ENCODE results near the gene CPNE4. TPM values are rescaled to one million over a fixed set of nuclear protein-coding genes. Genes with fewer than 3 reads are reported as not detected.

The CPNE4 gene
- total RNA-seq, 4 donors from 2014 or later = not detected

- DNase-seq (no peak), ATAC-seq (no peak)
- Histone ChIP-seq H3K36me3 (no peaks in the 10 kb centered on the region), H3K4me1 (no peaks in the 10 kb centered on the region), H3K27me3 (no peaks in the 10 kb centered on the region), H3K9me3 (no peaks in the 10 kb centered on the region), H3K27ac (no peak overlapping the region), H3K4me3 (no peak overlapping the region)
- TF ChIP-seq, protein P1, sequence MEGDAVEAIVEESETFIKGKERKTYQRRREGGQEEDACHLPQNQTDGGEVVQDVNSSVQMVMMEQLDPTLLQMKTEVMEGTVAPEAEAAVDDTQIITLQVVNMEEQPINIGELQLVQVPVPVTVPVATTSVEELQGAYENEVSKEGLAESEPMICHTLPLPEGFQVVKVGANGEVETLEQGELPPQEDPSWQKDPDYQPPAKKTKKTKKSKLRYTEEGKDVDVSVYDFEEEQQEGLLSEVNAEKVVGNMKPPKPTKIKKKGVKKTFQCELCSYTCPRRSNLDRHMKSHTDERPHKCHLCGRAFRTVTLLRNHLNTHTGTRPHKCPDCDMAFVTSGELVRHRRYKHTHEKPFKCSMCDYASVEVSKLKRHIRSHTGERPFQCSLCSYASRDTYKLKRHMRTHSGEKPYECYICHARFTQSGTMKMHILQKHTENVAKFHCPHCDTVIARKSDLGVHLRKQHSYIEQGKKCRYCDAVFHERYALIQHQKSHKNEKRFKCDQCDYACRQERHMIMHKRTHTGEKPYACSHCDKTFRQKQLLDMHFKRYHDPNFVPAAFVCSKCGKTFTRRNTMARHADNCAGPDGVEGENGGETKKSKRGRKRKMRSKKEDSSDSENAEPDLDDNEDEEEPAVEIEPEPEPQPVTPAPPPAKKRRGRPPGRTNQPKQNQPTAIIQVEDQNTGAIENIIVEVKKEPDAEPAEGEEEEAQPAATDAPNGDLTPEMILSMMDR (IDR thresholded peaks at IDR 0.05 in 4 of 5, conservative IDR thresholded peaks at IDR 0.05 in 1 of 5) = no peak
- TF ChIP-seq POLR2A (IDR thresholded peaks at IDR 0.05) = no peak
- in situ Hi-C loops (cut with MboI; ENCODE audit: low sequenced_read_pairs in 4 of 4) = no loop called here
- intact Hi-C loops (cut with DNase I; ENCODE audit: low total_unique reads) = no loop called here
Measured at GRCh38 chr3:131561511-131561910, 473.3 kb downstream of the CPNE4 start.

GRCh38 chr3:131560795-131561194 lies 474.0 kb downstream of the CPNE4 start:
- no peak overlapping the region for H3K27ac ChIP-seq
- H3K4me3 ChIP-seq = no peak overlapping the region
- intact Hi-C loops (cut with DNase I; ENCODE audit: low total_unique reads) = no loop called here
- no peak for ATAC-seq
- no peaks in the 10 kb centered on the region for H3K36me3 ChIP-seq
- DNase-seq = no peak
- H3K27me3 ChIP-seq = no peaks in the 10 kb centered on the region
- TF ChIP-seq, protein P1 (IDR thresholded peaks at IDR 0.05 in 4 of 5, conservative IDR thresholded peaks at IDR 0.05 in 1 of 5) = no peak
- TF ChIP-seq POLR2A (IDR thresholded peaks at IDR 0.05) = no peak
- in situ Hi-C loops (cut with MboI; ENCODE audit: low sequenced_read_pairs in 4 of 4) = no loop called here
- H3K9me3 ChIP-seq = no peaks in the 10 kb centered on the region
- no peaks in the 10 kb centered on the region for H3K4me1 ChIP-seq

GRCh38 chr3:131555456-131555855 lies 479.4 kb downstream of the CPNE4 start:
- TF ChIP-seq, protein P1 (IDR thresholded peaks at IDR 0.05 in 4 of 5, conservative IDR thresholded peaks at IDR 0.05 in 1 of 5) = no peak
- TF ChIP-seq POLR2A (IDR thresholded peaks at IDR 0.05) = no peak
- in situ Hi-C loops (cut with MboI; ENCODE audit: low sequenced_read_pairs in 4 of 4) = no loop called here
- intact Hi-C loops (cut with DNase I; ENCODE audit: low total_unique reads) = no loop called here
- ATAC-seq = no peak
- Histone ChIP-seq H3K36me3 (no peaks in the 10 kb centered on the region), H3K9me3 (no peaks in the 10 kb centered on the region), H3K4me3 (no peak overlapping the region), H3K27ac (no peak overlapping the region), H3K4me1 (no peaks in the 10 kb centered on the region), H3K27me3 (no peaks in the 10 kb centered on the region)
- DNase-seq = no peak

GRCh38 chr3:131553495-131554247 lies 481.1 kb downstream of the CPNE4 start:
- DNase-seq = no peak
- H3K9me3 ChIP-seq = no peaks in the 10 kb centered on the region
- no peak overlapping the region for H3K4me3 ChIP-seq
- no peak for ATAC-seq
- H3K36me3 ChIP-seq = no peaks in the 10 kb centered on the region
- no peak for TF ChIP-seq POLR2A (IDR thresholded peaks at IDR 0.05)
- TF ChIP-seq, protein P1 (IDR thresholded peaks at IDR 0.05 in 4 of 5, conservative IDR thresholded peaks at IDR 0.05 in 1 of 5) = no peak
- in situ Hi-C loops (cut with MboI; ENCODE audit: low sequenced_read_pairs in 4 of 4) (no loop called here), intact Hi-C loops (cut with DNase I; ENCODE audit: low total_unique reads) (no loop called here)
- H3K4me1 ChIP-seq = no peaks in the 10 kb centered on the region
- no peak overlapping the region for H3K27ac ChIP-seq
- H3K27me3 ChIP-seq = no peaks in the 10 kb centered on the region

DNA sequence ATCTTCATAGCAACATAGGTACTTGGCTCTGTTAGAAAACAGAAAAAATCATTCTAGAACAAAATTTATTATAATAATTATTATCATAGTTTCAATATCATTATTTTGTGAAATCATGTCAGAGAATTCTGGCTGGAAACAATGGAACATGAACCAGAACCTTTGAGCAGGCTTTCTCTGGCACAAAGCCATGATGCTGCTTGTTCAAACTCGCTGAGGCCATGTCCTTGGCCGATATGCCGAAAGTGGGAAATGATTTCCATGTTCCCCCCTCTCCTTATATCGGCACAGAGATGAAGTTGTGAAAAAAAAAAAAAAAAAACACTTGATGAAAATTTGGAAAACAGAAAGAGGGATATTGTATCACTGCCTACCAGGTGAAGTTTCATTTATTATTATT lies 483.1 kb downstream of the CPNE4 start:
- ATAC-seq (no peak), DNase-seq (no peak)
- Histone ChIP-seq H3K36me3 (no peaks in the 10 kb centered on the region), H3K4me3 (no peak overlapping the region), H3K27me3 (no peaks in the 10 kb centered on the region), H3K9me3 (no peaks in the 10 kb centered on the region), H3K27ac (no peak overlapping the region), H3K4me1 (no peaks in the 10 kb centered on the region)
- in situ Hi-C loops (cut with MboI; ENCODE audit: low sequenced_read_pairs in 4 of 4) (no loop called here), intact Hi-C loops (cut with DNase I; ENCODE audit: low total_unique reads) (no loop called here)
- no peak for TF ChIP-seq POLR2A (IDR thresholded peaks at IDR 0.05)
- TF ChIP-seq, protein P1 (IDR thresholded peaks at IDR 0.05 in 4 of 5, conservative IDR thresholded peaks at IDR 0.05 in 1 of 5) = no peak
